H9 (cell line): ENCODE measurements around the gene PDE4B. TPM values are rescaled to one million over a fixed set of nuclear protein-coding genes. Genes with fewer than 3 reads are reported as not detected.

Experiments
- DNase-seq: peaks from one replicate; pipeline ENCODE4 v3.0.0-alpha.2; 2017
- H2AFZ ChIP-seq: one replicate; pipeline ENCODE4 v1.6.1; 2013; ENCODE audit warnings: mild to moderate bottlenecking, low read length, control low read depth, moderate library complexity
- H2AK5ac ChIP-seq: 2 replicates; pipeline ENCODE4 v1.6.1; 2013; ENCODE audit warnings: low read length, control low read depth, mixed read lengths; ENCODE audit not compliant: insufficient read length
- H2BK120ac ChIP-seq: one replicate; pipeline ENCODE4 v1.6.1; 2013; ENCODE audit warnings: low read depth, mild to moderate bottlenecking, low read length, control low read depth, inconsistent platforms; ENCODE audit not compliant: poor library complexity, severe bottlenecking
- H2BK12ac ChIP-seq: 2 replicates; pipeline ENCODE4 v1.6.1; 2013; ENCODE audit warnings: low read length, control low read depth, mixed read lengths, low read depth; ENCODE audit not compliant: insufficient read length
- H2BK15ac ChIP-seq: 2 replicates; pipeline ENCODE4 v1.6.1; 2013; ENCODE audit warnings: low read depth, low read length, control low read depth
- H2BK20ac ChIP-seq: one replicate; pipeline ENCODE4 v1.6.1; 2013; ENCODE audit warnings: low read depth, mild to moderate bottlenecking, low read length, control low read depth, inconsistent platforms; ENCODE audit not compliant: poor library complexity, severe bottlenecking
- H2BK5ac ChIP-seq: 2 replicates; pipeline ENCODE4 v1.6.1; 2013; ENCODE audit warnings: low read length, control low read depth, mixed read lengths; ENCODE audit not compliant: insufficient read length
- H3K14ac ChIP-seq: 2 replicates; pipeline ENCODE4 v1.6.1; 2013; ENCODE audit warnings: low read length, control low read depth; ENCODE audit not compliant: insufficient read depth
- H3K18ac ChIP-seq: 2 replicates; pipeline ENCODE4 v1.6.1; 2013; ENCODE audit warnings: low read depth, mild to moderate bottlenecking, mixed read lengths, low read length, control low read depth; ENCODE audit not compliant: insufficient read length
- H3K23ac ChIP-seq: 2 replicates; pipeline ENCODE4 v1.6.1; 2013; ENCODE audit warnings: low read length, control low read depth, mixed read lengths, low read depth; ENCODE audit not compliant: insufficient read length
- H3K23me2 ChIP-seq: 2 replicates; pipeline ENCODE4 v1.6.1; 2013; ENCODE audit warnings: low read depth, mild to moderate bottlenecking, mixed read lengths, low read length, control low read depth; ENCODE audit not compliant: insufficient read length, poor library complexity, severe bottlenecking
- H3K27ac ChIP-seq: 2 replicates; pipeline ENCODE4 v1.5.1; 2013; ENCODE audit warnings: low read length, control low read depth, mixed read lengths, low read depth; ENCODE audit not compliant: insufficient read length
- H3K27me3 ChIP-seq: 2 replicates; pipeline ENCODE4 v1.6.1; 2013; ENCODE audit warnings: low read length, control low read depth, inconsistent platforms; ENCODE audit not compliant: insufficient read depth
- H3K4ac ChIP-seq: 2 replicates; pipeline ENCODE4 v1.6.1; 2013; ENCODE audit warnings: low read depth, mild to moderate bottlenecking, control low read depth, inconsistent platforms, low read length, moderate library complexity
- H3K4me1 ChIP-seq: 2 replicates; pipeline ENCODE4 v1.6.1; 2013; ENCODE audit warnings: low read length, control low read depth, inconsistent platforms; ENCODE audit not compliant: insufficient read depth
- H3K4me2 ChIP-seq: 2 replicates; pipeline ENCODE4 v1.6.1; 2013; ENCODE audit warnings: low read length, control low read depth, mixed read lengths; ENCODE audit not compliant: insufficient read length, insufficient read depth
- H3K56ac ChIP-seq: 2 replicates; pipeline ENCODE4 v1.6.1; 2013; ENCODE audit warnings: low read depth, mild to moderate bottlenecking, mixed read lengths, low read length, control low read depth; ENCODE audit not compliant: insufficient read length
- H3K79me1 ChIP-seq: 2 replicates; pipeline ENCODE4 v1.6.1; 2013; ENCODE audit warnings: low read depth, mild to moderate bottlenecking, moderate library complexity, low read length, control low read depth, inconsistent platforms; ENCODE audit not compliant: insufficient read depth, poor library complexity, severe bottlenecking
- H3K79me2 ChIP-seq: 2 replicates; pipeline ENCODE4 v1.6.1; 2013; ENCODE audit warnings: low read length, control low read depth, inconsistent platforms; ENCODE audit not compliant: insufficient read depth
- H3K9ac ChIP-seq: 2 replicates; pipeline ENCODE4 v1.6.1; 2013; ENCODE audit warnings: low read length, control low read depth, mixed read lengths; ENCODE audit not compliant: insufficient read length; ENCODE audit errors: extremely low read depth
- H3K9me3 ChIP-seq: one replicate; pipeline ENCODE4 v1.6.1; 2013; ENCODE audit warnings: low read depth, low read length, inconsistent platforms; ENCODE audit not compliant: control insufficient read depth
- H3T11ph ChIP-seq: one replicate; pipeline ENCODE4 v1.6.1; 2013; ENCODE audit warnings: mild to moderate bottlenecking, low read length, control low read depth, inconsistent platforms
- H4K20me1 ChIP-seq: one replicate; pipeline ENCODE4 v1.6.1; 2013; ENCODE audit not compliant: control insufficient read depth, insufficient read length, insufficient read depth
- H4K5ac ChIP-seq: 2 replicates; pipeline ENCODE4 v1.6.1; 2013; ENCODE audit warnings: low read depth, mild to moderate bottlenecking, mixed read lengths, low read length, control low read depth; ENCODE audit not compliant: insufficient read length
- H4K8ac ChIP-seq: replicated peaks from 2 replicates; pipeline ENCODE4 v1.6.1; 2013; ENCODE audit warnings: low read length, control low read depth, mixed read lengths, low read depth; ENCODE audit not compliant: insufficient read length
- H4K91ac ChIP-seq: 2 replicates; pipeline ENCODE4 v1.6.1; 2013; ENCODE audit warnings: low read depth, mild to moderate bottlenecking, moderate library complexity, mixed read lengths, low read length, control low read depth; ENCODE audit not compliant: insufficient read length
- H3K27ac Mint-ChIP-seq, 3 experiments: 2 replicates in 2 of 3; 3 replicates in 1 of 3; pipeline ENCODE4 v1.8.0; 2020 to 2021; ENCODE audit warnings: mixed read lengths in 3 of 3, mild to moderate bottlenecking in 1 of 3, moderate library complexity in 1 of 3
- H3K27me3 Mint-ChIP-seq: 2 replicates; pipeline ENCODE4 v1.8.0; 2021; ENCODE audit warnings: low read depth, mild to moderate bottlenecking, moderate library complexity, mixed read lengths
- H3K36me3 Mint-ChIP-seq, 3 experiments: 2 replicates in 2 of 3; 3 replicates in 1 of 3; pipeline ENCODE4 v1.8.0; 2020 to 2021; ENCODE audit warnings: low read depth in 3 of 3, mixed read lengths in 3 of 3; ENCODE audit not compliant: insufficient read depth in 1 of 3
- H3K4me1 Mint-ChIP-seq, 2 experiments: 2 replicates each; pipeline ENCODE4 v1.8.0; 2020; ENCODE audit warnings: mixed read lengths in 2 of 2
- H3K4me3 Mint-ChIP-seq, 2 experiments: 2 replicates in 1 of 2; 3 replicates in 1 of 2; pipeline ENCODE4 v1.8.0; 2020 to 2021; ENCODE audit warnings: mild to moderate bottlenecking in 2 of 2, mixed read lengths in 2 of 2, moderate library complexity in 1 of 2
- H3K9me3 Mint-ChIP-seq, 2 experiments: 2 replicates in 1 of 2; 3 replicates in 1 of 2; pipeline ENCODE4 v1.8.0; 2020; ENCODE audit warnings: mild to moderate bottlenecking in 2 of 2, mixed read lengths in 2 of 2, moderate library complexity in 1 of 2
- total RNA-seq: library from RNA; stranded (reverse); gene quantifications from 2 replicates; pipeline ENCODE4 v1.2.1, GENCODE V29; 2021
- TF ChIP-seq, protein P1 (sequence below): fragments of 200-600 bp; sonication (generic); conservative IDR thresholded peaks from 3 replicates; pipeline ENCODE4 v1.8.0; 2021; ENCODE audit warnings: antibody characterized with exemption, mild to moderate bottlenecking

Gene PDE4B
- total RNA-seq, 1 experiment from 2014 or later, result 19.8 TPM

DNA sequence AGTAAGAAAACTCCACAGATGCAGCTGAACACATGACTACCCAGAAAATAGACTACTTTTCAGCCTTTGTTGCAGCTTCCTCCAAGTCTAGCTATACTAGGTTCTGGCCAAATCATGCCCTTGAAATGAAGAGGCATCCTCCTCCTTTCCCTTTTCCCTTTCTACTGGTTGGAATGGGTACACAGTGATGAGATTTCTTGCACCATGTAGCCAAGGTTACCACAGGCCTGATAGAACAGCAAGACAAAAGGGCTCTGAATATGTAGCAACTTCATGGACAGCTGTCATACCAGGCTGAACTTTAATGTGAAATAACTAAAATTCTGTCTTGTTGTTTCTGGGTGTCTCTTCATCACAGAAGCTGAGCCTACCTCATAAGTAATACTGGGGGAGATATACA lies 146.5 kb downstream of the PDE4B start:
- no peak overlapping the region for H3K14ac ChIP-seq
- no peaks in the 10 kb centered on the region for H4K20me1 ChIP-seq
- H4K91ac ChIP-seq, result no peak overlapping the region
- H3K27me3 ChIP-seq, result no peaks in the 10 kb centered on the region
- H2BK15ac ChIP-seq, result no peak overlapping the region
- H3K4me1 ChIP-seq, result no peaks in the 10 kb centered on the region
- no peak overlapping the region for H3T11ph ChIP-seq
- H3K27me3 Mint-ChIP-seq, result no peaks in the 10 kb centered on the region
- no peak overlapping the region for H2BK12ac ChIP-seq
- no peak overlapping the region for H2BK20ac ChIP-seq
- H3K4me2 ChIP-seq, result no peak overlapping the region
- no peak overlapping the region for H4K8ac ChIP-seq
- H3K4me1 Mint-ChIP-seq, result no peaks in the 10 kb centered on the region
- no peak for DNase-seq
- no peak overlapping the region for H3K4ac ChIP-seq
- no peaks in the 10 kb centered on the region for H3K36me3 Mint-ChIP-seq
- H2BK5ac ChIP-seq, result no peak overlapping the region
- H3K9me3 Mint-ChIP-seq, result no peaks in the 10 kb centered on the region; a peak in 1 of 5 replicates
- no peak overlapping the region for H3K23ac ChIP-seq
- no peak overlapping the region for H3K27ac Mint-ChIP-seq
- no peak overlapping the region for H2AFZ ChIP-seq
- no peaks in the 10 kb centered on the region for H3K79me1 ChIP-seq
- no peaks in the 10 kb centered on the region for H3K9me3 ChIP-seq
- H3K27ac ChIP-seq, result no peak overlapping the region
- no peak overlapping the region for H2BK120ac ChIP-seq
- H4K5ac ChIP-seq, result no peak overlapping the region
- H2AK5ac ChIP-seq, result no peak overlapping the region
- no peak overlapping the region for H3K18ac ChIP-seq
- H3K23me2 ChIP-seq, result no peaks in the 10 kb centered on the region
- no peak overlapping the region for H3K56ac ChIP-seq
- no peak overlapping the region for H3K9ac ChIP-seq
- no peak overlapping the region for H3K4me3 Mint-ChIP-seq
- H3K79me2 ChIP-seq, result no peaks in the 10 kb centered on the region
- TF ChIP-seq, protein P1, sequence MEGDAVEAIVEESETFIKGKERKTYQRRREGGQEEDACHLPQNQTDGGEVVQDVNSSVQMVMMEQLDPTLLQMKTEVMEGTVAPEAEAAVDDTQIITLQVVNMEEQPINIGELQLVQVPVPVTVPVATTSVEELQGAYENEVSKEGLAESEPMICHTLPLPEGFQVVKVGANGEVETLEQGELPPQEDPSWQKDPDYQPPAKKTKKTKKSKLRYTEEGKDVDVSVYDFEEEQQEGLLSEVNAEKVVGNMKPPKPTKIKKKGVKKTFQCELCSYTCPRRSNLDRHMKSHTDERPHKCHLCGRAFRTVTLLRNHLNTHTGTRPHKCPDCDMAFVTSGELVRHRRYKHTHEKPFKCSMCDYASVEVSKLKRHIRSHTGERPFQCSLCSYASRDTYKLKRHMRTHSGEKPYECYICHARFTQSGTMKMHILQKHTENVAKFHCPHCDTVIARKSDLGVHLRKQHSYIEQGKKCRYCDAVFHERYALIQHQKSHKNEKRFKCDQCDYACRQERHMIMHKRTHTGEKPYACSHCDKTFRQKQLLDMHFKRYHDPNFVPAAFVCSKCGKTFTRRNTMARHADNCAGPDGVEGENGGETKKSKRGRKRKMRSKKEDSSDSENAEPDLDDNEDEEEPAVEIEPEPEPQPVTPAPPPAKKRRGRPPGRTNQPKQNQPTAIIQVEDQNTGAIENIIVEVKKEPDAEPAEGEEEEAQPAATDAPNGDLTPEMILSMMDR, result no peak
